ENCODE results near the gene RAB27B. TPM values are rescaled to one million over a fixed set of nuclear protein-coding genes. Genes with fewer than 3 reads are reported as not detected.

RAB27B gene
- total RNA-seq, 1 donor from 2014 or later = 0.62 TPM

GRCh38 chr18:54856105-54856646 lies 27.9 kb downstream of the RAB27B start:
- intact Hi-C loops (cut with DNase I) = no loop called here
- ATAC-seq (no peak), DNase-seq (ENCODE audit: low spot score) (no peak)

- intact Hi-C loops (cut with DNase I) = no loop called here
- ATAC-seq = no peak
- no peak for DNase-seq (ENCODE audit: low spot score)
These were observed 29.2 kb downstream of the RAB27B start for GRCh38 chr18:54857499-54857898.

- DNase-seq (ENCODE audit: low spot score) = no peak
- no peak for ATAC-seq
- intact Hi-C loops (cut with DNase I) = no loop called here
These were observed 31.6 kb downstream of the RAB27B start for GRCh38 chr18:54859667-54860421.

- intact Hi-C loops (cut with DNase I) = no loop called here
- ATAC-seq (no peak), DNase-seq (ENCODE audit: low spot score) (no peak)
These were observed 32.7 kb downstream of the RAB27B start for GRCh38 chr18:54860941-54861340.

- intact Hi-C loops (cut with DNase I) = no loop called here
- ATAC-seq (no peak), DNase-seq (ENCODE audit: low spot score) (no peak)
These were observed 38.9 kb downstream of the RAB27B start for GRCh38 chr18:54867131-54867530.

GRCh38 chr18:54871231-54871630 lies 43.0 kb downstream of the RAB27B start:
- intact Hi-C loops (cut with DNase I) = no loop called here
- DNase-seq (ENCODE audit: low spot score) (no peak), ATAC-seq (no peak)

- intact Hi-C loops (cut with DNase I) = no loop called here
- DNase-seq (ENCODE audit: low spot score) (no peak), ATAC-seq (no peak)
These were observed 44.4 kb downstream of the RAB27B start for GRCh38 chr18:54872681-54873080.

- DNase-seq (ENCODE audit: low spot score) = no peak
- intact Hi-C loops (cut with DNase I) = no loop called here
- ATAC-seq = no peak
These were observed 45.6 kb downstream of the RAB27B start for GRCh38 chr18:54873884-54874255.

- intact Hi-C loops (cut with DNase I) = no loop called here
- DNase-seq (ENCODE audit: low spot score) (no peak), ATAC-seq (no peak)
These were observed 46.8 kb downstream of the RAB27B start for GRCh38 chr18:54875063-54875462.

- intact Hi-C loops (cut with DNase I) = no loop called here
- DNase-seq (ENCODE audit: low spot score) (no peak), ATAC-seq (no peak)
These were observed 48.8 kb downstream of the RAB27B start for GRCh38 chr18:54877076-54877475.

- DNase-seq (ENCODE audit: low spot score) (no peak), ATAC-seq (no peak)
- intact Hi-C loops (cut with DNase I) = no loop called here
These were observed 49.9 kb downstream of the RAB27B start for GRCh38 chr18:54878159-54878622.

- ATAC-seq = no peak
- DNase-seq (ENCODE audit: low spot score) = no peak
- intact Hi-C loops (cut with DNase I) = no loop called here
These were observed 50.5 kb downstream of the RAB27B start for GRCh38 chr18:54878659-54879358.

- ATAC-seq = no peak
- no peak for DNase-seq (ENCODE audit: low spot score)
- intact Hi-C loops (cut with DNase I) = no loop called here
These were observed 51.4 kb downstream of the RAB27B start for GRCh38 chr18:54879691-54880090.

GRCh38 chr18:54880395-54881105 lies 52.3 kb downstream of the RAB27B start:
- no peak for ATAC-seq
- intact Hi-C loops (cut with DNase I) = no loop called here
- DNase-seq (ENCODE audit: low spot score) = no peak

- DNase-seq (ENCODE audit: low spot score) = no peak
- intact Hi-C loops (cut with DNase I) = no loop called here
- no peak for ATAC-seq
These were observed 53.0 kb downstream of the RAB27B start for GRCh38 chr18:54881229-54881768.

GRCh38 chr18:54882318-54882717 lies 54.0 kb downstream of the RAB27B start:
- ATAC-seq (no peak), DNase-seq (ENCODE audit: low spot score) (no peak)
- intact Hi-C loops (cut with DNase I) = no loop called here

- ATAC-seq (no peak), DNase-seq (ENCODE audit: low spot score) (no peak)
- intact Hi-C loops (cut with DNase I) = no loop called here
These were observed 55.7 kb downstream of the RAB27B start for GRCh38 chr18:54883816-54884604.

GRCh38 chr18:54888378-54888777 lies 60.1 kb downstream of the RAB27B start:
- intact Hi-C loops (cut with DNase I) = no loop called here
- no peak for ATAC-seq
- DNase-seq (ENCODE audit: low spot score) = no peak

- intact Hi-C loops (cut with DNase I) = no loop called here
- DNase-seq (ENCODE audit: low spot score) (no peak), ATAC-seq (no peak)
These were observed 60.7 kb downstream of the RAB27B start for GRCh38 chr18:54888933-54889332.

All from sciatic nerve (tissue), 2 donors.